Activated CD8-positive, alpha-beta memory T cell treated with anti-CD3 and anti-CD28 coated beads for 24 hours (primary cell): ENCODE results near the gene PHLDB2.
A peak's percentile ranks its signal among the peaks of the same experiment; 100 is the strongest.

Experiments
- DNase-seq: peaks from one replicate; pipeline ENCODE4 v3.0.0-alpha.2; 2020

PHLDB2 gene

DNA sequence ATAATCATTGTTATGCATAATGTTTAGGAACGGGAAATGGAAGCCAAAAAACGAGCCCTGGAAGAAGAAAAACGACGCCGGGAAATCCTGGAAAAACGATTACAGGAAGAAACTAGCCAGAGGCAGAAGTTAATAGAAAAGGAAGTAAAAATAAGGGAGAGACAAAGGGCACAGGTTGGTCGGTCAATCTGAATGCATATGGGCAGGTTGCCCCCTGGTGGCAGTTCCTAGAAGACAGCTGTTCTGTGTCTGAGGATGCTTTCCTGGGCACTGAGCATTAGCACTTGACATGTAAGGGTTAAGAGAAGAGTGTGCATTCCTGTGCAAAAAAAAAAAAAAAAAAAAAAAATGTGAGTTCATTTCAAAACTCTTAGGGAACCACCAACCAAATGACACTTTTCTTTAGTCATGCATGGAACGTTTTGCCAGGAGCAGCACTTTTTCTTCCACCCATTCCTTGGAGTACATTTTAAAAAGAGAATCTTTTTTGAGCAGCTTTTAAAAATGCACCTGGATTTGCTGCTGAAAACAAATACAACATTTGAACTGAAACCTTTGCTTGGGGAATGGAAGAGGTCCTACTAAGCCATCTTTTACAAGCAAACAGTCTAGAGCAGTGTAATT is 108.7 kb downstream of the PHLDB2 start:
- peak; percentile 90 for DNase-seq

DNA sequence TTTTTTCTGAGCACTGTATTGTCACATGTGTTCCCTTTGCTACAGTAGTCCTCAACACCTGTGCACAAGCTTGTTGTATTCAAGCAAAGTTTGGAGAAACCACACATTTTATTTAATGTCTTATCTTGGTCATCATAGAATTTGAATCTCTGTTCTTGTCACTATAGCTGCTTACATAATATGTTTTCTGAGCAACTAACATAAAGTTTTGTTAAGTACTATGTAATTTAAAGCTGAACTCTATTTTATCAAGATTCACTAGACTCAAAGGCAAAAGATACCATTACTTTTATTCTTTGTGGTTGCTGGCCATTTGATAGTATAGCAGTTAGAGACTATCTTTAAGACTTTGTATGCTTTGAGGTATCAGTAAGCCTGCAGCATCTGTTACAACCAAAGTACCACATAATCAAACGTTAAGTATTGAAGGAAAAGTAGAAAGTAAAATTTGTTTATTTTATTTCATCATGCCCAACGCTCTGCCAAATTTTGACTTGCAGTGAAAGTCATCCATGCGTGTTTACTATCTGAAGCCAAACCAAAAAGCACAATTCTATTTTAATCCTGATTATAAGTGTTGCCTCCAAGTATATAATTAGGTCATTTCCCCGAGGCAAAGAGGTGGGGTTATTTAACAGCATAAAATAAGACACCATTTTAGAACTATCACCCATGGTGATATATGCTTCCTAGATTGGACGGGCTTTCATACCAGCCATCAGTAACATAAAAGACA is 109.4 kb downstream of the PHLDB2 start:
- no peak for DNase-seq

DNA sequence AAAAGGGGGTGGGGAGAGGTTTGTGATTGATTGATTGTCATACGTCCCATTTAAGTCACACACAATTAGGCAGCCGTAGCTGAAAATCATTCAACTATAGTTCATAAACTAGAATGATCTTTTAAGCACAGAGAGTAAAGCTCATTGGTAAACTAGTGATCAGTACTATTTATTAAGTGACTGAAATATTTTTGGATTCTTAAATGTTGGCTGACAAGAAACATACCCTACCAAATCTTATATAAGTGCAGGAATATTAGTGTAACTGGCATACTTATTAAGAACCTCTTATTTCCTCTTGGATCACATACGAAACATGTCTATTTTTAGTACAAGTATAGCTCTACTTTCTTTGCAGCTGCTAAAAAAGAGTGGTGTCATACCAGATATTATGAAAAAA is 111.3 kb downstream of the PHLDB2 start:
- DNase-seq, result no peak

DNA sequence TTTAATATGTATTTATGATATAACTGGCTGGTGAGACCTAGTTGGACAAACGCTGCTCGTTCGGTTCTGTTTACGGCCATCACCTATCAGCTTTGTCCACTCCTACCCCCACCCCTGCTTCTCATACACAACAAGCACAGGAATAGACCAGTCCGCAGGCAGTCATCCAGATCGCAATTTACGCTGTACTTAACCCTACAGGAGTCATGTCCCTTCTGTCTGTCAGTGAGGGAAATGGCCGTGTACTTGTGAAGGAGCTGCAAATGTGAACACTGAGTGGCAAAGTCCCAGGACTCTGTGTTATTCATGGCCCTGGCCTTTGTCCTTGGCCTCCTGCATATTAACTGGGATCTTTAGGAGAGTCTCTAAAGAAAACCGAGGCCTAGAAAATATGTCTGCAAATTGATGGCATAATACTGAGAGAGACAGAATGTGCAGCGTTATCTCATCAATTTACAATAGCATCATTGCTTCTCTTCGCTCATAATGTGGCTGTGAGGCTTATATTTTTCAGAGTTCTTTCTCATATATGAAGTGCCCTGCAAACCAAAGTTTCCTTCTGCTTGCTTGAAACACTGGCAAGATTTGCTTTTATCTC is 112.6 kb downstream of the PHLDB2 start:
- DNase-seq, result no peak

DNA sequence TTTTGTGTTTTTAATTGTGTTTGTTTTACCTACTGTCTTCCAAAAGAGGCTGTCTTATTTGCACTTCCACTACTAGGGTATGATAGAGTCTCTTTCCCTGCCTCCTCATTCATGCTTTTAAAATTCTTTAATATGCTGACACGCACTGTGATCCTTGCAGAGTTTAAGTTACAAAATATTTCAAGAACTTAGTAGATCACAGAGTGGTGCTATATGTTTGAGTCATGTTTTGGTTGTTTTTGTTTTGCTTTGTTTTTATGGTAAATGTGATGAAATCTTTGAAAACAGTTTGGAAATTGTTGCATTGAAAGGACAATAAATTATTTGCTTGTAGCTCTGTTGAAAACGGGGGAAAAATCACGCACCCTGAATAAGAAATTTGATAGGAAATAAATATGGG is 113.8 kb downstream of the PHLDB2 start:
- DNase-seq, result no peak

DNA sequence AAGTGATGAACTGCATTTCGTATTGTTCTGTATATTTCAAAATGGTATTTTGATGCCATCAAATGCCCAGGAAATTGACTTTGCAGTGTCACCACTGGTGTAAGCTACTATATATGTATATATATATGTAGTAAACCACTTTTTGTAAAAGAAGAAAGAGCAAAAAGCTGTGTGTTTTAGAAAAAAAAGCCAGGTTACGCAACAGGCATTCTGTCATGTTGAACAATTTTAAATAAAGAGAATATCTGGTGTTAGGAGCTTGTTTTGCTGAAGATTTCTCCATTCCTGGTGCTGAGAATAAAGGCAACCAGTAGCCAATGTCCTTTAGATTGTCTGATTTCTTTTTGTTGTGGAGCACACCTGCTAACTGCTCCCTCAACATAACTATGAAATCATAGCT is 116.1 kb downstream of the PHLDB2 start:
- no peak for DNase-seq

DNA sequence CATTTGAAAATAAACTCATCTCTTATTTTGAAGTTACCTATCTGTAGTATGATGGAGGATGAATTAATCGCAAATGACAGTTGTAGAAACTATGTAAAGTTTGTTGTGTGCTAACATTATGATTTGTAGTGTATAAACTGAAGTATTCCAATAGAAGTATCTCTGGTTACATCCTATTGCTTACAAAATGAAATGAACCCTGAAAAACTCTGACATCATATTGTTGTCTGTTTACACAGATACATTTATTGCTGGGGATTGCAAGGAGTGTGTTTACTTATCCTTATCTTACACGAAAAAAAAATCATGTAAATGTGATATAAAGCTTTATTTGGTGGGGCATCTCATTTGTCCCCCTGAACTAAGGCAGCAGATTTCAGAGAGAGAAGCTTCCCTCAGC is 117.2 kb downstream of the PHLDB2 start:
- DNase-seq, result no peak

DNA sequence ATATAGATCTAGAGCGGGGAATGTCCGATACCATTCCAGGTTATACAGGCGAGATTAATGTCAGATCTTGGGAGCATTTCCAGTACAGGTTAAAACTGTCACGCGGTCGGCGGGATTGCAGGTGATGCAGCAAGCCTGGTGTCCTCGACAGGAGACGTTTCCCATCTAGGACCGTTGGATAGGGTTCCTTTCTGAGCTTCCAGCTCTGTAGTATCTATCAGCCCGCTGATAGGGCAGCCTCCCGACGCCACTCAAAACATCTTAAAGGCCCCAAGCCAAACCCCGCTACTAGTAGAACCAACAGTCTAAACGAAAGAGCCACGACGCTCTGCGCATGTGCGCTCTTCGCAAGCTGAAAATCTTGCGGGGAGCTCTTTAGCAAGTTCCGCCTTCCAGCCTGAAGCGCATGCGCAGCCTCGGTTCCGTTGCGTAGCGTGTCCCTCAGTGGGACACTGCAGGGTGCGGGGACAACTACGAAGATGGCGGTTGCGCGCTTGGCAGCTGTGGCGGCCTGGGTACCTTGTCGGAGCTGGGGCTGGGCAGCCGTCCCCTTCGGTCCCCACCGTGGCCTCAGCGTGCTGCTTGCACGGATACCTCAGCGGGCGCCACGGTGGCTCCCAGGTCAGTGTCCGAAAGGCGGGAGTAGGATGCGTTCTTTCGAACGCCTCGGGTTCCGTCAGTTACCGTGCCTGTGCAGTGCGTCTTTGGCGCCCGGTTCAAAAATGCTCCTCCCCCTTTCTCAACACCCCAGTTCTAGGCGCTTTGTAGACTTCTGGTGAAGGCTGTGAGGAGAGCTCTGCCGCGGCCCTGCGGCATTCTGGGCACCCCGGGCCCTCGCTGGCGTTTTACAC is 119.7 kb downstream of the PHLDB2 start, which contains the start of gene ABHD10:
TSS of gene ABHD10 (plus strand) at position 444 of the 851 bp plus-strand sequence. CDS start at position 480, 36 bp downstream.
- peak; percentile 97 for DNase-seq

DNA sequence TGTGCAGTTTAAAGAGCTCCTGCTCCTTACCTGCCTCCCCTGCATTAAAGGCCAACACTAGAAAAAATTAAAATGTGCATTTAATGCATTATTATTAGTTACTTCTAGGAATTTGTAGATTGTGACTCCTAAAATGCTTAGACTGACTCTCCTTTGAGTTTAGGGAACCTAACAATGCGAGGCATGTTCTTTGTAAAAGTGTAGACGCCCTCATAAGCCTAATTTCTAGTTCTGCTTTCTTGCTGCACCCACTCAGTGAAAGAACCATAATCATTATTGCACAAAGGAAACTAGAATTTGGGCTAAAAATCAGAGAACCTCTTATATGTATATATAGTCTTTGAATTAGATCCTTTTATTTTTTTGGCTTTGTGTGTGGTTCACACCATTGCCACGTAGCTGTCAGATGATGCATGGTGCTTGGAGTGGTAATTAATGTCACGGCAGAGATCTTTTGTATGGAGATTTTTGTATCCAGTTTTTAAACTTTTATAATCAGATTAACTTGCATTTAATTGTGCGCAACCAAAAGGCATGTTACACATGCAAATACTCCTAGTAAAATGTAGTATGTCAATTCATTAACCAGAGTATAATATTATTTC is 120.5 kb downstream of the PHLDB2 start:
- no peak for DNase-seq

DNA sequence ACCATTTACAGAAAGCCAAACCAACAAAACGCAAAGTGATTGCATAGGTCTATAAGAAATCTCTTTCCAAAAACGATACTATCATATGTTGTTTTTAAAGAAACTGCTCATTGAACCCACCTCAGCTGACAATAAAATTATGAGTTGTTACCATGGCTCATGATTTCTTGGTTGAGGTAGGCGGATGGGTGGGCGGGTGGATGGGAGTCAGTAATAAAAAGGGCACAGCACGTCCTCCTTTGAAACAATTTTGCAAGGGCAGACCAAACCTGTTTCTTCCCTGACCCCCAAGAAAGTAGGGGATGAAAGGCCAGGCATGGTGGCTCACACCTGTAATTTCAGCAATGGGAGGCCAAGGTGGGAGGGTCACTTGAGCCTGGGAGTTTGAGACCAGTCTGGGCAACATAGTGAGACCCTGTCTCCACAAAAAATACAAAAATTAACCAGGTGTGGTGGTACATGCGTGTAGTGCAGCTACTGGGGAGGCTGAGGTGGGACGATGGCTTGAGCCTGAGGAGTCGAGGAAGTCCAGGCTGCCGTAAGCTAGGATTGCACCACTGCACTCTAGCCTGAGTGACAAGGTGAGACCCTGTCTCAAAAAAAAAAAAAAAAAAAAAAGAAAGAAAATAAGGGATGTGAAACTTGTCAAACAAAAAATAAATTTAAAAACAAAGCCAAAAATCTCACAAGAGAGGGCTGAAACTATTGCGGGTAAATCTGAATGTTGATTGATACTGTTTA is 121.8 kb downstream of the PHLDB2 start:
- DNase-seq, result peak; percentile 63

DNA sequence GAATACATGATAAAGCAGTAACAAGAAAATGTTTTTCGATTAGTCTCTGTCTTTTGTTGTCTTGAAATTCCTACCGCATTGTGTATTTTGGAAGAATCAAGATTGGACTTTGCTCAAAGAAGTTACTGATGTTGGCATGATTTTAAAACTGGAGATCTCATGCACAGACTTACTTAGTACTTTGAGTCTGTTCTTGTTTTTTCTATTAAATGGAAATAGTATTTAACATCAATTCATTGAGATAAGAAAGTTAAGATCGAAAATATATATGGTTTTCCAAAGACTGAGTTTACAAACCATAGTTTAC is 122.3 kb downstream of the PHLDB2 start:
- no peak for DNase-seq

DNA sequence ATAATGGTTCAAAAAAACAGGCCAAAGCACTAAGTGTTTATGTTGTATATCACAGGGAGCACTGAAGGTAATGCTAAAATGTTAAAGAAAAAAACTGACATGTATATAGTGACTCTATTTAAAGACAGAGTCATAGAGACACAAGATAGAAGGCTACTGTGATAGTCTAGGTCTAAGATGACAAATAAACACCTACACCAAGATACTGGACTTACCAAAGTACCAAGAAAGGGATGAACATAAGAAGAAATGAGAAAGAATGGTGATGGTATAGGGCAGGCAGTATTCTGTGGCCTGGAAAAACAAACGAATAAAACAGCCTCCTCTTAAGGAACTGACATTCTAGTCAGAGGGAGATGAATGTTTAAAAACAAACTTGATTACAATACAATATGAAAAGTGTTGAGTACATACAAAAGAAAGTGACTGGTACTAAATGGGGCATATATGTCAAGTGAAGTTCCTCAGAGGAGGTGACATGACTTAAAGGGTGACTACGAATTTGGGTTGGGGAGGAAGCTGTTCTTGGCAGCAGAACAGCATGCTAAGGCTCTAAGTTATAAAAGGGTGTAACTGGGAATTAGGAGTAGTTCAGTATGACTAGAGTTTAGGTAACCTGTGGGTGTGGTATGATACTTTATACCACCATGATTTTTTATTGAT is 125.7 kb downstream of the PHLDB2 start:
- no peak for DNase-seq

DNA sequence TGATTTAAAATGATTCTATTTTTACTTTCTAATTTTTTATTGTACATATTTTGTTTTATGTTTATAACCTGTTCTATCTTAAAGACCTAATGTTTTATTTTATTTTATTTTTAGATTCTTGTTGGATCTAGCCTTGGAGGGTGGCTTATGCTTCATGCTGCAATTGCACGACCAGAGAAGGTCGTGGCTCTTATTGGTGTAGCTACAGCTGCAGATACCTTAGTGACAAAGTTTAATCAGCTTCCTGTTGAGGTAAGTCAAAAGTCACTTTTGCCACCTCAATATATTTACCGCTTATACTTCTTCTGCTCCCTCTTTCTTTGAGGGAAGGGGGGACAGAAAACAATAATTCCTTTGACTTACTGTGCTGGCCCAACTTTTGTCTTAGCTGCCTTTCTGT is 127.7 kb downstream of the PHLDB2 start:
- no peak for DNase-seq

DNA sequence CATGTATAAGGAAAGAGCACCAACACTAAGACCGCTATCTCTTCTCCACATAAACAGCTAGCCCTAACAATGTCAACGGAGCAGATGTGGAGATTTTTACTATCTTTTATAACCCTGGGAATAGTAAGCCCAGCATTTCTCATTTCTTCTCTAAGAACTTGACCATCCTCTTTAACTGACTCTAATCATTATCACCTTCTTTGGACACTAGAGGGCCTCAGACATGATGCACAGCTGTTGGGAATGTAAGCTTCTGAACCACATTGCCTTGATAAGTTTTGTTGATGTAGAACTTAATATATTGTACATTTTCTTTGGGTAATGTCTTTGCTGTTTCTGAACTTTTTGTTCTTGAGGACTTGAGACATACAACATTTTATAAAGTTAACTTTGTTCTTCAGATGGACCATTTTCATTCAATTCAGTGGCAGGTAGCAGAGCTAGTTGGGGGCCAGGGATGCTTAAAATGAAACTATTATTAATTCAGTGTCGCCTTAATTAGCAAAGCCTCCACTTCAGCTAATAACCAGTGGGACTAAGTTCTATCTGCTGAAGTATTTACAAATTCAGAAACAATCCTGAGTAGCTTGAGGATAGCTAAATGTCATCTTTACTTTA is 130.1 kb downstream of the PHLDB2 start:
- no peak for DNase-seq

DNA sequence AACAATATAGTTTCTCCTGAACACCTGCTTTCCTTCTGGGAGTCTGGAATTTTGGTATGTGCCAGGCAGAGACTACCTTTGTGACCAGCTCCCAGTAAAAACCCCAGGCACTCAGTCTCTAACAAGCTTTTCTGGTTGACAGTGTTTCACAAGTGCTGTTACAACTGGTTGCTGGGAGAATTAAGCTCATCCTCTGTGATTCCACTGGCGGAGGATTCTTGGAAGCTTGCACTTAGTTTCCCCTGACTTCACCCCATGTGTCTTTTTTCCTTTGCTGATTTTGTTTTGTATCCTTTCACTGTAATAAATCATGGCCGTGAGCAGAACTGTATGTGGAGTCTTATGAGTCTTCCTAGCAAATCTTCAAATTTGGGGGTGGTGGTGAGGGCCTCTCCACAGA is 134.0 kb downstream of the PHLDB2 start:
- DNase-seq, result no peak

DNA sequence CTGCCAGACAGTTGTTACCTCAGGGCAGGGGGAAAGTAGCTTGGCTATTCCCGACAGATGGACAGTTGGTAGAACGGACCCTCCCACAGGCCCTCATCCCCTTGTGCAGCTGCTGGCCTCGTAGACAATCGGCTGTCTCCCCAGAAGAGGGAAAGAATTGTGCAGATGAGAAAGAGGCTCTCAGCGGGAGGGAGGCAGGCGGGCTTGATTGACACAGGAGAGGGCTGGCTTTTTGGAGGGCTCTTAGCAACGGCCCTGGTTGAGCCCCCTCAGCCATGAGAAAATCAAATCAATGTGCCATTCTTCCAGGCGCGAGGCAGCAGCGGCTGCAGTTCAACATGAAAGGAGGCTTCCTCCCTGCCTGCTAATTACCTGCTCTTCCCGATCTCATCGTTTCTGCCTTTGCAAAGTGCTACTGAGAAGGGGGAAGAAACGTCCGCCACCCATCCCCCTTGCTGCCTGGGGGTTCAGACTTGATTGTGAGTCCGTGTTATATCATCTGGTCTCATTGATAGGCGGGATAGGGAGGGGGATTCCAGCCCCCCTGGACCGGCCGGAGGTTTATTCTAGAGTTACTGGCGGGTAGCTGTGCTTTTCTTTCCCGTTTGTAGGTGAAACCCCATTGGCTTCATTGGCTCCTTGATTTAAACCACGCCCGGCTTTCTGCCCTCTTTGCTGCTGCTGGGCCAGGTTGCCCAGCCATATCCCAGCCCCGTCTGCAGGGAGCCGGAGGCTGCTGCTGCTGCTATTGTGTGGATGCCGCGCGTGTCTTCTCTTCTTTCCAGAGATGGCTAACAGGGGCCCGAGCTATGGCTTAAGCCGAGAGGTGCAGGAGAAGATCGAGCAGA is 139.8 kb downstream of the PHLDB2 start, which contains the start of gene TAGLN3:
TSS of gene TAGLN3 (plus strand) at position 287 of the 848 bp plus-strand sequence. CDS start at position 788, 501 bp downstream.
- DNase-seq, result no peak

DNA sequence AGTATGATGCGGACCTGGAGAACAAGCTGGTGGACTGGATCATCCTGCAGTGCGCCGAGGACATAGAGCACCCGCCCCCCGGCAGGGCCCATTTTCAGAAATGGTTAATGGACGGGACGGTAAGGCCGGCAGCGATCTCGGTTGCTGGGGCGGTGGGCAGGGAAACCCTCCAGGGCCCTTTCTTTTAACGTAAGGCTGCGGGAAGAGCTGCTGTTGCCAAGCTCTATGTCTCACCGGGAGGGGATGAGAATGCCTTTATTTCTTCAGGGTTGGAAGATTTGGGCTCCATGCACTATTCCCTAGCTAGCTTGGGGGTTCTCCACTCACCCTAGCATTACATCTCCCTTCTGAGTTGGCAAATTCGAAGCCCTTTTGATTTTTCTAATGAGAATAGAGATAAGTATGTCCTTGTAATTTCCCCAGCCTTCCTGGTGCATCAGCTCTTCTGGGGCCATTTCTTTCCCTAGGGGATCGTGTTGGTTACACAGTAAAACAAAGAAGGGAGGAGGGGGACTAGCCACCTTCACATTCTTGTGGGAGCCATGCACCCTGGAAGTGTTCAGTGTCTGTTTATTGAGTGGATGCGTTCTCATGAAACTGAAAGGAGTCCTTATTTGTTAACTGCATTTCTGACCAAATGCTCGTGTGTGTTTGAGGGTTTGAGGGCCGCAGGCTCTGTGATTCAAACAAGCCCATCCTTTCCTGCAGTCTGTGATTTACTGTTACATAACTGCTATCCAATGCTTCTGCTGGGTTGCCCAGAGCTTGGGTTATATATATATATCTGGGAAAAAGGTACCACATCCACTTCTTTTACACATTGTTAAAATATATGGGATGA is 140.6 kb downstream of the PHLDB2 start:
- DNase-seq, result no peak

DNA sequence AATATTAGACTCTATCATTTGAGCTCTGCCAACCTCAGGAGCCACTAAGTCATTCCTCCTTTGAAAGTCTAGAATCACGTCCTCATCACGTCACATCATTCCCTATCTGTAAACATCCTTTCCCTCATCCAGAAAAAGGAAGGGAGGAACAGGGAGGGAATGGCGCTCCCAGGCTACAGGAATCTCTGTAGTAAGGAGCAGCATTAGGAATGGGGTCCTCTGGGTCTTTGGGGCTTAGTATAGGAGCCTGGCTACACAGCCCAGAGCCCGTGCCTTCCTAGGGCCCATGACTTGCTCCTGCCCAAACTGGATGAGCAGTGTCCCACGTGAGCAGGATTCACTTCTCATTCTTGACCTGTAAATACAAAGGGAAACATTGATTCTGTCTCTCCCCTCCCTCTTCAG is 141.3 kb downstream of the PHLDB2 start:
- DNase-seq, result no peak

DNA sequence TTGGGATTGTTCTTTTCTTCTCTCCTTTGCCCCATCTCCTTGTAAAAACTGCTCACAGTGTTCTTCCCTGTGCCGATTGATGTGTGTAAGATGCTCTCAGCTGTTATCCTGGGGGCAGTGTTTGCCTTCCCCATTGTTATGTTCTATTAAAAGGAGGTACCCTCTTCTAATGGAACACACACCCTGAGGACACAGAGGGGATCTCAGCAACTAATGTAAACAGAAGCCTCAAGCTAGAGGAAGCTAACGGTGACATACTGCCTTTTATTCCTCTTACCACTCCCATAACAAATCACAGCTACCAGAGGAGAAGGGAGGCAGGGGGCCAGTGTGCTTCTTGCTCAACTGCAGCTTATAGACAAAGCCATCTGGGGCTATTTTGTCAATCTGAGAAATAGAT is 141.9 kb downstream of the PHLDB2 start:
- DNase-seq, result no peak
